Measurements from ENCODE around the gene MCEMP1. TPM values are rescaled to one million over a fixed set of nuclear protein-coding genes. Genes with fewer than 3 reads are reported as not detected.
A peak's percentile ranks its signal among the peaks of the same experiment; 100 is the strongest.

MCEMP1 gene
- total and polyA plus RNA-seq, 2 of the 13 experiments (the other 11 are each of a cell fraction or from before 2014, with no cell fraction given): not detected

DNA sequence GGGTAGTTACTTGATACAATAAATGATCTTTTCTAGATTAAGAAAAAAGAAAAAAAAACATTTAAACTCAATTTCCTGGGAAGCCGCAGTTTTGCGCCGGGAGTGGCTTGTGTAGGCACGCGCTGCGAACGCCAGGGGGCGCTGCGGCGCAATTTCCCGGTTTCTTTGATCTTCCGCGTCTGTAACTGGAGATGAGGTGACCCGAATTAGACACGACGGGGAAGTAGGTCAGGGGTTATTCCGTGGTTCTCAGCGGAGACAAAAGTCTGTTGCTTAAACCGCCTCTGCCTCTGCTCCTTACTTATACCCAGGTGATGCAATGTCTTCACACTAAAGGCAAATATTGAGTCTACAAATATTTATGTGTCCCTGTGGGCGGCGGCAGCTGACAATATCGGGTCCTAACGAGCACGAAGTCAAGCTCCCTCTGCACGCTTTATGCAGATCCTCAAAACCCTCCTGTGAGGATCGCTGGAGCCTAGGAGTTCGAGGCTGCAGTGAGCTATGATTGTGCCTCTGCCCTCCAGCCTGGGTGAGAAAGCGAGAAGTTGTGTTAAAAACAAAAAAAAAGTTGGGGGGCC is 24.7 kb upstream of the MCEMP1 start (continued):
- TF ChIP-seq RORA (CRISPR knock-in tag; IDR thresholded peaks at IDR 0.05) (0 out of 2 replicates have a peak, but pooled peaks have one; percentile 75), TEAD3 (CRISPR knock-in tag; optimal IDR thresholded peaks at IDR 0.05; ENCODE audit: borderline replicate concordance) (peak; percentile 76), TSC22D2 (CRISPR knock-in tag; IDR thresholded peaks at IDR 0.05; ENCODE audit: borderline replicate concordance) (0 out of 2 replicates have a peak, but pooled peaks have one; percentile 58), PLRG1 (conservative IDR thresholded peaks at IDR 0.05) (no peak), CEBPB (IDR thresholded peaks at IDR 0.05; ENCODE audit: borderline replicate concordance, low read depth, low read length) (peak; percentile 99), MIER3 (CRISPR knock-in tag; IDR thresholded peaks at IDR 0.05; ENCODE audit: borderline replicate concordance) (peak; percentile 95; the same call in 1 of the 2 replicates), ZNF253 (CRISPR knock-in tag; IDR thresholded peaks at IDR 0.05; ENCODE audit: borderline replicate concordance) (no peak), SAP130 (CRISPR knock-in tag; IDR thresholded peaks at IDR 0.05; ENCODE audit: low read depth) (peak; percentile 75), ARNTL (CRISPR knock-in tag; IDR thresholded peaks at IDR 0.05) (0 out of 2 replicates have a peak, but pooled peaks have one; percentile 44), ZBTB42 (CRISPR knock-in tag; IDR thresholded peaks at IDR 0.05) (peak; percentile 44; the same call in 1 of the 2 replicates), ZSCAN31 (CRISPR knock-in tag; IDR thresholded peaks at IDR 0.05; ENCODE audit: low read depth) (peak; percentile 66; the same call in 1 of the 2 replicates), ZNF850 (CRISPR knock-in tag; conservative IDR thresholded peaks at IDR 0.05) (0 out of 2 replicates have a peak, but pooled peaks have one; percentile 71), FOXP1 (IDR thresholded peaks at IDR 0.05) (no peak), FOXP1 (CRISPR knock-in tag; IDR thresholded peaks at IDR 0.05) (peak; percentile 90), HMG20A (CRISPR knock-in tag; IDR thresholded peaks at IDR 0.05; ENCODE audit: borderline replicate concordance) (peak; percentile 96), HNF4A (CRISPR knock-in tag; IDR thresholded peaks at IDR 0.05) (peak; percentile 67), ZNF562 (CRISPR knock-in tag; IDR thresholded peaks at IDR 0.05; ENCODE audit: borderline replicate concordance) (no peak), REPIN1 (CRISPR knock-in tag; IDR thresholded peaks at IDR 0.05; ENCODE audit: borderline replicate concordance, low read depth) (peak; percentile 79; the same call in 1 of the 2 replicates)
- TF ChIP-seq, protein P1, sequence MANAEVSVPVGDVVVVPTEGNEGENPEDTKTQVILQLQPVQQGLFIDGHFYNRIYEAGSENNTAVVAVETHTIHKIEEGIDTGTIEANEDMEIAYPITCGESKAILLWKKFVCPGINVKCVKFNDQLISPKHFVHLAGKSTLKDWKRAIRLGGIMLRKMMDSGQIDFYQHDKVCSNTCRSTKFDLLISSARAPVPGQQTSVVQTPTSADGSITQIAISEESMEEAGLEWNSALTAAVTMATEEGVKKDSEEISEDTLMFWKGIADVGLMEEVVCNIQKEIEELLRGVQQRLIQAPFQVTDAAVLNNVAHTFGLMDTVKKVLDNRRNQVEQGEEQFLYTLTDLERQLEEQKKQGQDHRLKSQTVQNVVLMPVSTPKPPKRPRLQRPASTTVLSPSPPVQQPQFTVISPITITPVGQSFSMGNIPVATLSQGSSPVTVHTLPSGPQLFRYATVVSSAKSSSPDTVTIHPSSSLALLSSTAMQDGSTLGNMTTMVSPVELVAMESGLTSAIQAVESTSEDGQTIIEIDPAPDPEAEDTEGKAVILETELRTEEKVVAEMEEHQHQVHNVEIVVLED (CRISPR knock-in tag; IDR thresholded peaks at IDR 0.05; ENCODE audit: borderline replicate concordance): peak; percentile 54; the same call in 1 of the 2 replicates
- TF ChIP-seq, protein P2, sequence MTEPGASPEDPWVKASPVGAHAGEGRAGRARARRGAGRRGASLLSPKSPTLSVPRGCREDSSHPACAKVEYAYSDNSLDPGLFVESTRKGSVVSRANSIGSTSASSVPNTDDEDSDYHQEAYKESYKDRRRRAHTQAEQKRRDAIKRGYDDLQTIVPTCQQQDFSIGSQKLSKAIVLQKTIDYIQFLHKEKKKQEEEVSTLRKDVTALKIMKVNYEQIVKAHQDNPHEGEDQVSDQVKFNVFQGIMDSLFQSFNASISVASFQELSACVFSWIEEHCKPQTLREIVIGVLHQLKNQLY (CRISPR knock-in tag; IDR thresholded peaks at IDR 0.05): peak; percentile 75
- TF ChIP-seq, protein P3, sequence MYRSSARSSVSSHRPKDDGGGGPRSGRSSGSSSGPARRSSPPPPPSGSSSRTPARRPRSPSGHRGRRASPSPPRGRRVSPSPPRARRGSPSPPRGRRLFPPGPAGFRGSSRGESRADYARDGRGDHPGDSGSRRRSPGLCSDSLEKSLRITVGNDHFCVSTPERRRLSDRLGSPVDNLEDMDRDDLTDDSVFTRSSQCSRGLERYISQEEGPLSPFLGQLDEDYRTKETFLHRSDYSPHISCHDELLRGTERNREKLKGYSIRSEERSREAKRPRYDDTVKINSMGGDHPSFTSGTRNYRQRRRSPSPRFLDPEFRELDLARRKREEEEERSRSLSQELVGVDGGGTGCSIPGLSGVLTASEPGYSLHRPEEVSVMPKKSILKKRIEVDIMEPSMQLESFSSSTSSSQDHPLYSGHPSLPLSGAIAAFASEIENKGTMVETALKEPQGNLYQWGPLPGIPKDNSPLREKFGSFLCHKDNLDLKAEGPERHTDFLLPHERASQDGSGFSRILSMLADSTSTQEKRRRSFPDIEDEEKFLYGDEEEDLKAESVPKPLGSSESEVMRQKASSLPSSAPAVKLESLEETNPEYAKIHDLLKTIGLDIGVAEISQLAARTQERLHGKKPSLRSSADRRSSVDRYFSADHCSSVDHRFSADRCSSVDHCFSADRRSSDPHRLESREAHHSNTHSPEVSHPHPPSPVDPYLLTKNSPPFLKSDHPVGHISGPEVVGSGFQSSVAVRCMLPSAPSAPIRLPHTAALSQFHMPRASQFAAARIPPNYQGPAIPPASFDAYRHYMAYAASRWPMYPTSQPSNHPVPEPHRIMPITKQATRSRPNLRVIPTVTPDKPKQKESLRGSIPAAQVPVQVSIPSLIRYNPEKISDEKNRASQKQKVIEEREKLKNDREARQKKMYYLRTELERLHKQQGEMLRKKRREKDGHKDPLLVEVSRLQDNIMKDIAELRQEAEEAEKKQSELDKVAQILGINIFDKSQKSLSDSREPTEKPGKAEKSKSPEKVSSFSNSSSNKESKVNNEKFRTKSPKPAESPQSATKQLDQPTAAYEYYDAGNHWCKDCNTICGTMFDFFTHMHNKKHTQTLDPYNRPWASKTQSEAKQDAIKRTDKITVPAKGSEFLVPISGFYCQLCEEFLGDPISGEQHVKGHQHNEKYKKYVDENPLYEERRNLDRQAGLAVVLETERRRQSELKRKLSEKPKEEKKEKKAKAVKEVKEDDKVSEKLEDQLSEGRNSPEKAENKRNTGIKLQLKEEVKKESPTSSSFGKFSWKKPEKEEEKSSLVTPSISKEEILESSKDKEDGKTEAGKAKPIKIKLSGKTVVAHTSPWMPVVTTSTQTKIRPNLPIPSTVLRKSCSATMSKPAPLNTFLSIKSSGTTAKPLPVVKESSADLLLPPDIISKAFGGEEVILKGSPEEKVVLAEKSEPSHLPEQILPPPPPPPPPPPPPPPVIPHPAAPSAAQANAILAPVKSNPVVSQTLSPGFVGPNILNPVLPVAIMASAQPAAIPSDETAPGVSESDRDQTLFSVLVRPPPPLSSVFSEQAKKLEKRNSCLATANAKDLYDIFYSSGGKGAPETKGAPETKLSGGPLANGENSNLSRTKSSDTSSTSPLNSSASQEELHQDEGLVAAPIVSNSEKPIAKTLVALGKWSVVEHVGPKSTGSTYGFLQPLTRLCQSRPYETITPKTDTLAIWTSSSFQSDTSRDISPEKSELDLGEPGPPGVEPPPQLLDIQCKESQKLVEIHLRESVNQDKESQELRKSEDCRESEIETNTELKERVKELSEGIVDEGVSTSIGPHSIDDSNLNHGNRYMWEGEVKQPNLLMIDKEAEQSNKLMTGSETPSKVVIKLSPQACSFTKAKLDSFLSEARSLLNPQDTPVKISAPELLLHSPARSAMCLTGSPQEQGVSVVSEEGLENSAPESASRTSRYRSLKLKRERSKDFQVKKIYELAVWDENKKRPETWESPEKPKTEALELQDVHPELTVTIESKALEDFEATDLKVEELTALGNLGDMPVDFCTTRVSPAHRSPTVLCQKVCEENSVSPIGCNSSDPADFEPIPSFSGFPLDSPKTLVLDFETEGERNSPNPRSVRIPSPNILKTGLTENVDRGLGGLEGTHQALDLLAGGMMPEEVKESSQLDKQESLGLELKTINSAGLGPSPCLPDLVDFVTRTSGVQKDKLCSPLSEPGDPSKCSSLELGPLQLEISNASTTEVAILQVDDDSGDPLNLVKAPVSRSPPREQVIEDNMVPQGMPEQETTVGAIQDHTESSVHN (CRISPR knock-in tag; IDR thresholded peaks at IDR 0.05): no peak

Measured in HepG2 (cell line).